ENCODE results near the gene TTL. TPM values are rescaled to one million over a fixed set of nuclear protein-coding genes. Genes with fewer than 3 reads are reported as not detected.

Gene TTL
- total RNA-seq, 5 donors from 2014 or later (not counting 1 experiment from before 2014, with no cell fraction given) = 11.9 to 23.3 (median 20.2) TPM

- peak overlapping the region; percentile 68 for H3K4me3 ChIP-seq (ENCODE audit: control insufficient read depth in 1 of 2, extremely low read depth in 1 of 2, low read length in 1 of 2)
- H3K27ac ChIP-seq (ENCODE audit: low read length) = peak overlapping the region; percentile 35
- POLR2A ChIA-PET = interaction anchor here in 1 of 2 donors (0.6 kb wide), 1 partner anchor 21 kb away, joined by 7 read pairs; no protein-coding TSS in a partner anchor
- no peaks in the 10 kb centered on the region for H3K27me3 ChIP-seq (replicated peaks in 1 of 2; ENCODE audit: control insufficient read depth in 2 of 2, extremely low read depth in 1 of 2, insufficient read depth in 2 of 2, low read length in 1 of 2)
- DNase-seq (peak in 23 of 35 experiments; percentile 0 to 35 (median 9)), ATAC-seq (replicated peaks in 1 of 4) (peak; percentile 2 to 17 (median 12))
- H3K4me1 ChIP-seq (ENCODE audit: control insufficient read depth in 1 of 2, extremely low read depth in 1 of 2, insufficient read depth in 2 of 2, low read length in 2 of 2) = peaks cover 10 to 19% of the 10 kb centered on the region in 2 experiments
- no peaks in the 10 kb centered on the region for H3K27me3 Mint-ChIP-seq
- peak overlapping the region; percentile 90 to 97 (median 94) for H3K4me3 Mint-ChIP-seq
- no peaks in the 10 kb centered on the region for H3K9me3 ChIP-seq
- H3K27ac Mint-ChIP-seq = peak overlapping the region; percentile 78 to 85
- no peaks in the 10 kb centered on the region for H3K36me3 Mint-ChIP-seq
- under 1% methylated on average over 64 of the region's 77 CpGs for WGBS (ENCODE audit: insufficient coverage)
- CTCF ChIA-PET = interaction anchor here in 1 of 2 donors (0.6 kb wide), 1 partner anchor 68 kb away, joined by 3 read pairs; no protein-coding TSS in a partner anchor
- no peaks in the 10 kb centered on the region for H3K9me3 Mint-ChIP-seq
- H3K36me3 ChIP-seq (ENCODE audit: control insufficient read depth in 2 of 2, extremely low read depth in 1 of 2, insufficient read depth in 1 of 2, low read length in 1 of 2) = peaks cover 0 to 8% of the 10 kb centered on the region in 2 donors
- peaks cover 24 to 28% (median 26%) of the 10 kb centered on the region in 3 donors for H3K4me1 Mint-ChIP-seq
Observed at GRCh38 chr2:112482309-112483041, 519 bp downstream of the TTL start.

- POLR2A ChIA-PET = interaction anchor here (0.6 to 0.9 kb wide), 2 partner anchors 10 to 21 kb away, joined by 3 to 7 read pairs; no protein-coding TSS in a partner anchor
- H3K4me1 ChIP-seq (ENCODE audit: control insufficient read depth in 1 of 2, extremely low read depth in 1 of 2, insufficient read depth in 2 of 2, low read length in 2 of 2) = peaks cover 10 to 19% of the 10 kb centered on the region in 2 experiments
- no peak for ATAC-seq (replicated peaks in 1 of 4)
- no peaks in the 10 kb centered on the region for H3K27me3 ChIP-seq (replicated peaks in 1 of 2; ENCODE audit: control insufficient read depth in 2 of 2, extremely low read depth in 1 of 2, insufficient read depth in 2 of 2, low read length in 1 of 2)
- Mint-ChIP-seq H3K4me1 (peaks cover 24 to 28% (median 26%) of the 10 kb centered on the region in 3 donors), H3K27ac (peak overlapping the region; percentile 46 to 78), H3K27me3 (no peaks in the 10 kb centered on the region), H3K4me3 (peak overlapping the region; percentile 90 to 97 (median 94)), H3K9me3 (no peaks in the 10 kb centered on the region), H3K36me3 (no peaks in the 10 kb centered on the region)
- no peak overlapping the region for H3K27ac ChIP-seq (ENCODE audit: low read length)
- CTCF ChIA-PET = interaction anchor here (0.6 to 1.4 kb wide), 2 partner anchors 20 to 67 kb away, joined by 3 to 12 read pairs; no protein-coding TSS in a partner anchor
- WGBS (ENCODE audit: insufficient coverage) = 0% methylated on average over 1 of the region's 10 CpGs
- H3K4me3 ChIP-seq (ENCODE audit: control insufficient read depth in 1 of 2, extremely low read depth in 1 of 2, low read length in 1 of 2) = peak overlapping the region; percentile 68
- H3K9me3 ChIP-seq = no peaks in the 10 kb centered on the region
- DNase-seq = peak in 1 of 35 experiments; percentile 14
- H3K36me3 ChIP-seq (ENCODE audit: control insufficient read depth in 2 of 2, extremely low read depth in 1 of 2, insufficient read depth in 1 of 2, low read length in 1 of 2) = peaks cover 0 to 11% of the 10 kb centered on the region in 2 donors
Observed at GRCh38 chr2:112483042-112483473, 1.1 kb downstream of the TTL start.

- Histone ChIP-seq H3K4me1 (ENCODE audit: control insufficient read depth in 1 of 2, extremely low read depth in 1 of 2, insufficient read depth in 2 of 2, low read length in 2 of 2) (peaks cover 10 to 19% of the 10 kb centered on the region in 2 experiments), H3K27ac (ENCODE audit: low read length) (no peak overlapping the region), H3K4me3 (ENCODE audit: control insufficient read depth in 1 of 2, extremely low read depth in 1 of 2, low read length in 1 of 2) (no peak overlapping the region), H3K27me3 (replicated peaks in 1 of 2; ENCODE audit: control insufficient read depth in 2 of 2, extremely low read depth in 1 of 2, insufficient read depth in 2 of 2, low read length in 1 of 2) (no peaks in the 10 kb centered on the region), H3K9me3 (no peaks in the 10 kb centered on the region), H3K36me3 (ENCODE audit: control insufficient read depth in 2 of 2, extremely low read depth in 1 of 2, insufficient read depth in 1 of 2, low read length in 1 of 2) (peaks cover 0 to 11% of the 10 kb centered on the region in 2 donors)
- H3K27me3 Mint-ChIP-seq = no peaks in the 10 kb centered on the region
- H3K4me3 Mint-ChIP-seq = peak overlapping the region; percentile 90 to 97 (median 94)
- no peaks in the 10 kb centered on the region for H3K36me3 Mint-ChIP-seq
- peaks cover 24 to 28% (median 26%) of the 10 kb centered on the region in 3 donors for H3K4me1 Mint-ChIP-seq
- ChIA-PET CTCF (interaction anchor here (0.6 to 1.4 kb wide), 4 partner anchors 12 to 295 kb away, joined by 3 to 12 read pairs (median 4); no protein-coding TSS in a partner anchor), POLR2A (interaction anchor here (0.6 to 0.9 kb wide), 5 partner anchors 9 to 268 kb away, joined by 3 to 9 read pairs (median 4); no protein-coding TSS in a partner anchor)
- WGBS (ENCODE audit: insufficient coverage) = no CpG with 5 or more reads among the region's 3 CpGs
- H3K9me3 Mint-ChIP-seq = no peaks in the 10 kb centered on the region
- DNase-seq (no peak), ATAC-seq (replicated peaks in 1 of 4) (no peak)
- no peak overlapping the region for H3K27ac Mint-ChIP-seq
Observed at GRCh38 chr2:112483831-112484230, 1.9 kb downstream of the TTL start.

- Histone ChIP-seq H3K4me3 (ENCODE audit: control insufficient read depth in 1 of 2, extremely low read depth in 1 of 2, low read length in 1 of 2) (no peak overlapping the region), H3K4me1 (ENCODE audit: control insufficient read depth in 1 of 2, extremely low read depth in 1 of 2, insufficient read depth in 2 of 2, low read length in 2 of 2) (peaks cover 8 to 14% of the 10 kb centered on the region in 2 experiments), H3K27me3 (replicated peaks in 1 of 2; ENCODE audit: control insufficient read depth in 2 of 2, extremely low read depth in 1 of 2, insufficient read depth in 2 of 2, low read length in 1 of 2) (no peaks in the 10 kb centered on the region), H3K9me3 (no peaks in the 10 kb centered on the region), H3K36me3 (ENCODE audit: control insufficient read depth in 2 of 2, extremely low read depth in 1 of 2, insufficient read depth in 1 of 2, low read length in 1 of 2) (peaks cover 0 to 11% of the 10 kb centered on the region in 2 donors), H3K27ac (ENCODE audit: low read length) (no peak overlapping the region)
- Mint-ChIP-seq H3K27me3 (no peaks in the 10 kb centered on the region), H3K9me3 (no peaks in the 10 kb centered on the region), H3K4me3 (no peak overlapping the region), H3K36me3 (no peaks in the 10 kb centered on the region), H3K4me1 (peaks cover 21 to 22% (median 22%) of the 10 kb centered on the region in 3 donors), H3K27ac (no peak overlapping the region)
- 100% methylated on average over 2 of the region's 6 CpGs for WGBS (ENCODE audit: insufficient coverage)
- no peak for DNase-seq
- POLR2A ChIA-PET = no interaction called here
- ATAC-seq (replicated peaks in 1 of 4) = no peak
- CTCF ChIA-PET = no interaction called here
Observed at GRCh38 chr2:112485849-112486248, 3.9 kb downstream of the TTL start.

- no peak overlapping the region for H3K4me3 ChIP-seq (ENCODE audit: control insufficient read depth in 1 of 2, extremely low read depth in 1 of 2, low read length in 1 of 2)
- no peaks in the 10 kb centered on the region for H3K9me3 ChIP-seq
- CTCF ChIA-PET = interaction anchor here in 1 of 2 donors (0.6 kb wide), 1 partner anchor 16 kb away, joined by 3 read pairs; no protein-coding TSS in a partner anchor
- Mint-ChIP-seq H3K27me3 (no peaks in the 10 kb centered on the region), H3K4me1 (peaks cover 14 to 17% (median 16%) of the 10 kb centered on the region in 3 donors), H3K27ac (no peak overlapping the region), H3K9me3 (no peaks in the 10 kb centered on the region), H3K4me3 (no peak overlapping the region), H3K36me3 (no peaks in the 10 kb centered on the region)
- POLR2A ChIA-PET = interaction anchor here in 1 of 2 donors (0.5 kb wide), 1 partner anchor 150 kb away, joined by 5 read pairs; no protein-coding TSS in a partner anchor
- H3K4me1 ChIP-seq (ENCODE audit: control insufficient read depth in 1 of 2, extremely low read depth in 1 of 2, insufficient read depth in 2 of 2, low read length in 2 of 2) = peaks cover 7 to 11% of the 10 kb centered on the region in 2 experiments
- no peak for ATAC-seq (replicated peaks in 1 of 4)
- H3K36me3 ChIP-seq (ENCODE audit: control insufficient read depth in 2 of 2, extremely low read depth in 1 of 2, insufficient read depth in 1 of 2, low read length in 1 of 2) = peaks cover 0 to 11% of the 10 kb centered on the region in 2 donors
- DNase-seq = no peak
- no peaks in the 10 kb centered on the region for H3K27me3 ChIP-seq (replicated peaks in 1 of 2; ENCODE audit: control insufficient read depth in 2 of 2, extremely low read depth in 1 of 2, insufficient read depth in 2 of 2, low read length in 1 of 2)
- WGBS (ENCODE audit: insufficient coverage) = no CpG with 5 or more reads among the region's 5 CpGs
- H3K27ac ChIP-seq (ENCODE audit: low read length) = no peak overlapping the region
Observed at GRCh38 chr2:112486895-112487294, 4.9 kb downstream of the TTL start.

GRCh38 chr2:112487444-112487961, 5.5 kb downstream of the TTL start:
- POLR2A ChIA-PET = no interaction called here
- Mint-ChIP-seq H3K9me3 (no peaks in the 10 kb centered on the region), H3K4me3 (no peak overlapping the region)

More at GRCh38 chr2:112487444-112487961, 5.5 kb downstream of the TTL start:
- no peaks in the 10 kb centered on the region for H3K36me3 Mint-ChIP-seq
- no peak overlapping the region for H3K27ac ChIP-seq (ENCODE audit: low read length)
- no peaks in the 10 kb centered on the region for H3K27me3 Mint-ChIP-seq
- H3K4me3 ChIP-seq (ENCODE audit: control insufficient read depth in 1 of 2, extremely low read depth in 1 of 2, low read length in 1 of 2) = no peak overlapping the region
- H3K4me1 Mint-ChIP-seq = peaks cover 14 to 17% (median 16%) of the 10 kb centered on the region in 3 donors
- no peaks in the 10 kb centered on the region for H3K27me3 ChIP-seq (replicated peaks in 1 of 2; ENCODE audit: control insufficient read depth in 2 of 2, extremely low read depth in 1 of 2, insufficient read depth in 2 of 2, low read length in 1 of 2)
- H3K9me3 ChIP-seq = no peaks in the 10 kb centered on the region
- no peak for ATAC-seq (replicated peaks in 1 of 4)
- DNase-seq = no peak
- peaks cover 0 to 11% of the 10 kb centered on the region in 2 donors for H3K36me3 ChIP-seq (ENCODE audit: control insufficient read depth in 2 of 2, extremely low read depth in 1 of 2, insufficient read depth in 1 of 2, low read length in 1 of 2)
- WGBS (ENCODE audit: insufficient coverage) = 85% methylated on average over 2 of the region's 4 CpGs
- CTCF ChIA-PET = interaction anchor here in 1 of 2 donors (0.6 kb wide), 1 partner anchor 14 kb away, joined by 3 read pairs; no protein-coding TSS in a partner anchor
- peaks cover 7 to 11% of the 10 kb centered on the region in 2 experiments for H3K4me1 ChIP-seq (ENCODE audit: control insufficient read depth in 1 of 2, extremely low read depth in 1 of 2, insufficient read depth in 2 of 2, low read length in 2 of 2)
- H3K27ac Mint-ChIP-seq = no peak overlapping the region
